SK-N-MC (cell line): ENCODE data around the gene COL8A1.

Experiments
- DNase-seq: peaks from one replicate; pipeline ENCODE4 v3.0.0-alpha.2; 2011; ENCODE audit warnings: low read depth, low spot score
- H3K27ac ChIP-seq: fragments of 200-600 bp; sonication (generic); 2 replicates; pipeline ENCODE4 v1.5.1; 2016; ENCODE audit warnings: mixed run types
- H3K36me3 ChIP-seq: fragments of 200-600 bp; sonication (generic); 2 replicates; pipeline ENCODE4 v1.6.1; 2017; ENCODE audit warnings: antibody characterized with exemption, low read length, mixed read lengths; ENCODE audit not compliant: insufficient read depth
- H3K4me3 ChIP-seq: fragments of 200-600 bp; sonication (generic); 2 replicates; pipeline ENCODE4 v1.5.1; 2016
- H3K9ac ChIP-seq: fragments of 200-600 bp; sonication (generic); 2 replicates; pipeline ENCODE4 v1.8.0; 2017; ENCODE audit warnings: mixed run types, mixed read lengths; ENCODE audit not compliant: insufficient read length
- H3K9me3 ChIP-seq: fragments of 200-600 bp; sonication (generic); 2 replicates; pipeline ENCODE4 v1.6.1; 2017; ENCODE audit warnings: low read depth, mild to moderate bottlenecking, antibody characterized with exemption, low read length, moderate library complexity, mixed read lengths
- EZH2 ChIP-seq: fragments of 200-600 bp; sonication (generic); IDR thresholded peaks from one replicate; pipeline ENCODE4 v1.6.1; 2017; ENCODE audit warnings: antibody characterized with exemption
- FOXP2 ChIP-seq: optimal IDR thresholded peaks from 2 replicates; pipeline ENCODE3; 2011; ENCODE audit warnings: mild to moderate bottlenecking, moderate library complexity; ENCODE audit not compliant: insufficient read depth; ENCODE audit errors: extremely low read length, control extremely low read depth
- POLR2AphosphoS5 ChIP-seq: IDR thresholded peaks from 2 replicates; pipeline ENCODE4 v1.6.1; 2012; ENCODE audit warnings: mild to moderate bottlenecking, low read depth, low read length, borderline replicate concordance

COL8A1 gene

DNA sequence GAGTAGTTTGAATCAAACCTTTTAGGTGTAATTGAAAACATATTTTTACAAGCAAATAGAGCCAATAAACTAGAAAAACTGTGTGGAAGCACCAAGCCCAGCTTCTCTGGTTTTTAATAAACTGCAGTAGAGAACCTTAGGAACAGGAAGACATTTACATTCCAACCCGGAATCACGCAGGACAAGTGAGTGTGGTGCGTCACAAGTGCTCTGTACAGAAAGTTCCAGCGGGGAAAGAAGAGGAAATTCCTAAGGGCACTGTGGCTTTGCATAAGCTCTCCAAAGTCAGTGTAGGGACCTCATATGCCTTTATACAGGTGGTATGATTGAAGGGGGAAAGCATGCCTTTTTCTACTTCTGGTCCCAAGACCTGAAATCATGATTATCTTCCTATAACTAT, 21.6 kb downstream of the COL8A1 start:
- TF ChIP-seq POLR2AphosphoS5 (no peak), EZH2 (no peak), FOXP2 (no peak)
- Histone ChIP-seq H3K9ac (no peak overlapping the region), H3K27ac (peak overlapping the region; percentile 76), H3K9me3 (no peaks in the 10 kb centered on the region), H3K36me3 (no peaks in the 10 kb centered on the region), H3K4me3 (peak overlapping the region; percentile 49; the same call in 1 of the 2 replicates)
- DNase-seq = no peak

GRCh38 chr3:99662838-99663570, 24.6 kb downstream of the COL8A1 start:
- Histone ChIP-seq H3K9ac (no peak overlapping the region), H3K36me3 (no peaks in the 10 kb centered on the region), H3K9me3 (no peaks in the 10 kb centered on the region), H3K4me3 (no peak overlapping the region), H3K27ac (no peak overlapping the region)
- no peak for TF ChIP-seq EZH2
- no peak for TF ChIP-seq FOXP2
- TF ChIP-seq POLR2AphosphoS5 = no peak
- no peak for DNase-seq

DNA sequence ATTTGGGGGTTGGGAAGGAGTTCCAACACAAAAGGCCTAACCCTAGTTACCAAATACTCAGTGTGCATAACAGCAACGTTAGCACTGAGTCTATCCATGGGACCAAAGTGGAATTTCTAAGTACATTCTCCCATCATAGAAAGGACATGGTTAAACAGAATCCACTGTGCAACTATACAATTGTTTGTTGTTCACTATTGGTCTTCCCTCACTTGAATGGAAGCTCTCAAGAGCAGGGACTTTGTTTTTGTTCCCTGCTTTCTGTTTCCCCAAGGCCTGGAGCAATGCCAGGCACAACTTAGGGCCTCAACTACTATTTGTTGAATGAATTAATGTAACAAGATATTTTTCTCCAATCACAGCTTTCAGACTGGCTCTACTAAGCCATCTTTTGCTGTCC, 25.6 kb downstream of the COL8A1 start:
- Histone ChIP-seq H3K9me3 (no peaks in the 10 kb centered on the region), H3K36me3 (no peaks in the 10 kb centered on the region), H3K9ac (no peak overlapping the region), H3K4me3 (no peak overlapping the region), H3K27ac (no peak overlapping the region)
- DNase-seq = no peak
- TF ChIP-seq EZH2 (no peak), POLR2AphosphoS5 (no peak), FOXP2 (no peak)

- no peak overlapping the region for H3K4me3 ChIP-seq
- no peak overlapping the region for H3K9ac ChIP-seq
- H3K27ac ChIP-seq = no peak overlapping the region
- no peaks in the 10 kb centered on the region for H3K36me3 ChIP-seq
- no peak for TF ChIP-seq FOXP2
- TF ChIP-seq EZH2 = no peak
- no peak for TF ChIP-seq POLR2AphosphoS5
- no peak for DNase-seq
- no peaks in the 10 kb centered on the region for H3K9me3 ChIP-seq
Observed at GRCh38 chr3:99665017-99665416, 26.6 kb downstream of the COL8A1 start.

GRCh38 chr3:99666201-99666600, 27.8 kb downstream of the COL8A1 start:
- no peak for DNase-seq
- Histone ChIP-seq H3K9ac (no peak overlapping the region), H3K4me3 (no peak overlapping the region), H3K27ac (no peak overlapping the region), H3K36me3 (no peaks in the 10 kb centered on the region), H3K9me3 (no peaks in the 10 kb centered on the region)
- no peak for TF ChIP-seq EZH2

GRCh38 chr3:99668044-99668443, 29.6 kb downstream of the COL8A1 start:
- no peaks in the 10 kb centered on the region for H3K36me3 ChIP-seq
- H3K4me3 ChIP-seq = no peak overlapping the region; the same call in 1 of the 2 replicates
- H3K27ac ChIP-seq = no peak overlapping the region

GRCh38 chr3:99669879-99670555, 31.6 kb downstream of the COL8A1 start:
- no peak overlapping the region for H3K4me3 ChIP-seq
- DNase-seq = no peak
- H3K27ac ChIP-seq = no peak overlapping the region
- TF ChIP-seq EZH2 (no peak), POLR2AphosphoS5 (no peak), FOXP2 (no peak)
- H3K9ac ChIP-seq = no peak overlapping the region
- H3K9me3 ChIP-seq = no peaks in the 10 kb centered on the region
- no peaks in the 10 kb centered on the region for H3K36me3 ChIP-seq

More at GRCh38 chr3:99668044-99668443, 29.6 kb downstream of the COL8A1 start:
- no peak overlapping the region for H3K9ac ChIP-seq
- no peaks in the 10 kb centered on the region for H3K9me3 ChIP-seq
- no peak for DNase-seq
- TF ChIP-seq POLR2AphosphoS5 (no peak), FOXP2 (no peak), EZH2 (no peak)

DNA sequence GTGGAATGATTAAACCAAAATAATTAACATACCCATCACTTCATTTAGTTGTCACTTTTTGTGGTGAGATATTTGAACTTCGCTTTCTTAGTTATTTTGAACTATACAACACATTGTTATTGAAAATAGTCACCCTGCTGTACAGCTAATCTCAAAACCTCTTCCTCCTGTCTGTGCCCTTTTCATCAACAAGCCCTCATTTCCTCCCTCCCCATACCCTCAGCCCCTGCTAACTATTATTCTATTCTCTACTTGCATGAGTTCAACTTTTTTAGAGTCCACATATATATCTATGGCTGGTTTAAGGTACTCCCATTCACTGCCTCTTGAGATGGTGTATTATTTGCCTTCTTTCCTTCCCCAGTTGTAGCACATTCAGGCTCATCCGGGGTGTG, 32.2 kb downstream of the COL8A1 start:
- no peak overlapping the region for H3K4me3 ChIP-seq
- H3K27ac ChIP-seq = no peak overlapping the region
- DNase-seq = no peak
- no peaks in the 10 kb centered on the region for H3K36me3 ChIP-seq
- H3K9me3 ChIP-seq = no peaks in the 10 kb centered on the region
- TF ChIP-seq FOXP2 = no peak
- H3K9ac ChIP-seq = no peak overlapping the region

DNA sequence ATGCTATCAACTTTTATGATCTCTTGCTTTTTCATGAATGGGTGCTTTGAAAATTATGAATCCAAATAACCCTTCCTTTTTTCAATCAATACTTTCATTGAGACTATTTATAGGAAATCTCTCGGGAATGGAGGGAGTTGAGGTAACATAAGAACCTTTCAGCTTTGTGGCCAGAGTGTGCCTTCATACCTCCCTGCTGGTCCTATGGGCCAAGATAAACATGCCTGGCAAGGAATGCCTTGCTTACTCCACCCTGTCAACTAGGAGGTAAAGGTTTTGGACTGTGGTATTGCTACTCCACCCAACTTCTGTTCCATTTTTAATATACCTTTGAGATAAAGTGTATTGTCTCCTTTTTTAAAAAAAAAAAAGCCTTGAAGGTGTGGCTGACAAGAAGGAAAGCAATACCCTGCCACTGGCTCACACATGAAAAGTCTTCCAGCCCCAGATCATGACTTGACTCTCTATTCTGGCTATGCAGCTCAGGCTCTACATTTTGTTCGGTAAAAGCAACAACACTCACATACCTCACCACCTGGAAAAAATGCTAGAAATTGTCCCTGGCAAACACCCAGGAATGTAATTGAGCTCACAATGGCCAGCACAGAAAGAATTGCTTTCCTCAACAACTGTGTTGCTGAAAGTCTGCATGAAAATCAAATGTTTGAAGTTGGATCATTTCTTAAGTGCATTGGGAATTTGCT, 35.8 kb downstream of the COL8A1 start:
- Histone ChIP-seq H3K27ac (no peak overlapping the region), H3K9me3 (no peaks in the 10 kb centered on the region), H3K4me3 (no peak overlapping the region), H3K36me3 (no peaks in the 10 kb centered on the region), H3K9ac (no peak overlapping the region)
- TF ChIP-seq POLR2AphosphoS5 (no peak), EZH2 (no peak), FOXP2 (no peak)
- no peak for DNase-seq
